HG03064 (cell line): ENCODE measurements around the gene CD99.
"Not testable (repeated sequence)": the region's sequence is repeated elsewhere in the genome, so short reads cannot be mapped to it uniquely, and the experiment has no call there.

ENCODE experiments used
- ATAC-seq: cut with Tn5 transposase; IDR thresholded peaks from one replicate; pipeline ENCODE4 v1.9.1; 2021; ENCODE audit warnings: low read depth; ENCODE audit not compliant: unreplicated experiment

The CD99 gene

GRCh38 chrX:2765549-2765830 is 74.4 kb downstream of the CD99 start:
- ATAC-seq = no peak

- no peak for ATAC-seq
Observed at GRCh38 chrX:2766906-2767305, 75.8 kb downstream of the CD99 start.

- no peak for ATAC-seq
Observed at GRCh38 chrX:2767631-2768455, 76.7 kb downstream of the CD99 start.

DNA sequence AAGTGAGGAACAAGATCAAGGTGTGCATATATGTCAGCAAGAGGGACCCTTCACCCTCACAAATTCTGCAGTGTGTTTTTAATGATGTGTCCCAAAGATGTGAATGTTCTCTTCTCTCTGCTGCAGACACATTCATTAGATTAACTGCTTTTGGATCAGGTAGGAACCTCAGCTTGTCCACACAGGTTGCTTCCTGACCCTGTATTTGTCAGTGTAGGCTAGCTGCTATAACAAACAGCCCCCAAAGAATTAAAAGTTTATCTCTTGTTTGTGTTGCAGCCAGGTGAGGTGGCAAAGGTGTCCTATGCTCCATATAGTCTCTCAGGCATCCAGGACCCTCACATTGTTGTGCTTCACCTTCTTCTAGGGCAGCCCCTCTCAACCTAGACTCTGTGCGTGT is 78.5 kb downstream of the CD99 start:
- no peak for ATAC-seq

DNA sequence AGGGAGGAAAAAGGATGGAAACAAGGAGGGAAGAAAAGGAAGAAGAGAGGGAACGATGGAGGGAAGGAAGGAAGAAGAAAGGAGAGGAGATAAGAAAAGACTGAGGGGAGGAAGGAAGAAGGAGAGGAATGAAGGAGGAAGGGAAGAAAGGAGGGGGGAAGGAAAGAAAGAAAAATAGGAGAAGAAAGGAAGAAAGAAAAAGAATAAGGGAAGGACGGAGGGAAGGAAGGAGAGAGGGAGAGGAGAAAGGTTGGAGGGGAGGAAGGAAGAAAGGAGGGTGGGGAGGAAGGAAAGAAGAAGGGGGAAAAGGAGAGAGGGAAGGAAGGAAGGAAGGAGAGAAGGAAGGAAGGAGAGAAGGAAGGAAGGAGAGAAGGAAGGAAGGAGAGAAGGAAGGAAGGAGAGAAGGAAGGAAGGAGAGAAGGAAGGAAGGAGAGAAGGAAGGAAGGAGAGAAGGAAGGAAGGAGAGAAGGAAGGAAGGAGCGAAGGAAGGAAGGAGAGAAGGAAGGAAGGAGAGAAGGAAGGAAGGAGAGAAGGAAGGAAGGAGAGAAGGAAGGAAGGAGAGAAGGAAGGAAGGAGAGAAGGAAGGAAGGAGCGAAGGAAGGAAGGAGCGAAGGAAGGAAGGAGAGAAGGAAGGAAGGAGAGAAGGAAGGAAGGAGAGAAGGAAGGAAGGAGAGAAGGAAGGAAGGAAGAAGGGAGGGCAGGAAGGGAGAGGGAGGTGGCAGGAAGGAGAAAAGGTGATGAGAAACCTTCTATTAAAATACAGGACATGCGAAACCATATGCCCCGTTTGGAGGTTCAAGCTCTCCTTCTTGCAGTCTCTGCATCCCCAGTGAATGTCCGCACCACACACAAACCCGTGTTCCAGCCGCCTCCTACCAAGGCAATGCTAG is 82.3 kb downstream of the CD99 start:
- not testable (repeated sequence) for ATAC-seq

GRCh38 chrX:2774057-2774456 is 83.0 kb downstream of the CD99 start:
- ATAC-seq = no peak

DNA sequence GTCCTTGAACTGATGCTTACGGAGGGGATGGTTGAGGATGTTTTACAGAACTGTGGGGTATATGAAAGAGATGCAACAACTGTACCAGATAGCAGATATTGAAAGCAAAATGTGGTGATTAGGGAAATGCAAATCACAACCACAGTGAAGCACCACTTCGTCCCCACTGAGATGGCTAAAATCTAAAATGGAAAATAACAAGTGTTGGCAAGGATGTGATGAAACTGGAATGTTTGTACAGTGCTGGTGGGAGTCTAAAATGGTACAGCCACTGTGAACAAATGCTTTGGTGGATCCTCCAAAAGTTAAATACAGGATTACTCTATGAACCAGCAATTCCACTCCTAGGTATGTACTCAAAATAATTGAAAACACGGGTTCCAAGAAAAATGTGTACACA is 83.7 kb downstream of the CD99 start:
- ATAC-seq = no peak

DNA sequence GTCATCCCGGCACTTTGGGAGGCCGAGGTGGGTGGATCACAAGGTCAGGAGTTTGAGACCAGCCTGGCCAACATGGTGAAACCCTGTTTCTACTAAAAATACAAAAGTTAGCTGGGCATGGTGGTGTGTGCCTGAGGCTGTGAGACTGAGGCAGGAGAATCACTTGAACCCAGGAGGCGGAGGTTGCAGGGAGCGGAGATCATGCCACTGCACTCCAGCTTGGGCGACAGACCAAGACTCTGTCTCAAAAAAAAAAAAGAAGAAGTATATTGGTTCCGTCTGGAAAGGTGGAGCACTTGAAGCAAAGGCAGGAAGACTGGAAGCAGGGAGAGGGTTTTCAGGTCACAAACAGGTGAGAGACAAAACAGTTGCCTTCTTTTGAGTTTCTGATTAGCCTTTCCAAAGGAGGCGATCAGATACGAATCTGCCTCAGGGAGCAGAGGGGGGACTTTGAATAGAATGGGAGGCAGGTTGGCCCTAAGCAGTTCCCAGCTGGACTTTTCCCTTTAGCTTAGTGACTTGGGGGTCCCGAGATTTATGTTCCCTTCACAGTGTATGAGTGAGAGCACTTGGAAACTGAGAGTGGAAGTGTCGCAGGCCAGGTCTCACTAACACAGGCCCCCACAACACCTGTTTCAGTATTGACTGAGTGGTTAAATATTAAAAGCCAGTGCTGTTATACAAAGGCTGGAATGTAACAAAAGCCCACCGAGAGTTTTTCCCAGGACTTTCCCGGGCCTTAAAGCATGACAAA is 89.6 kb downstream of the CD99 start:
- ATAC-seq = not testable (repeated sequence)

GRCh38 chrX:2781226-2781571 is 90.1 kb downstream of the CD99 start:
- ATAC-seq = no peak

DNA sequence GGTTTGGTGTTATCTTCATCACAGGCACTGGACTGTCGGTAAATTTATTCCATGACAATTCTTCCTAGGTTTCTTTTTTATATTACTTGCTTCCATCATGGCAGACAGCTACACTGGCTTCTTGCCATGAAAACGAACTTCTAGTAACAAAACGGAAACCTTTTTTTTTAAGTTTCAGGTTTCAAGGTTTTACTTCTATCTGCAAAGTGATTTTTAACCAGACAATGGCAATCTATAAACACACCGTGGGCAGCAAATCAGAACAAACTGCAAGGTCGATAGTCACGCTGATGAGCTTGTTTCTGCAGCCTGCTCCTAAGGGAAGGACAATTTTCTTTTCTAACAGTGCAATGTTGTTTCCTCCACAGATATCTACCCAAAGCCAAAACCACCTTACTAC is 90.6 kb downstream of the CD99 start:
- ATAC-seq = peak; percentile 67

- ATAC-seq = no peak
Observed at GRCh38 chrX:2782171-2782570, 91.1 kb downstream of the CD99 start.

DNA sequence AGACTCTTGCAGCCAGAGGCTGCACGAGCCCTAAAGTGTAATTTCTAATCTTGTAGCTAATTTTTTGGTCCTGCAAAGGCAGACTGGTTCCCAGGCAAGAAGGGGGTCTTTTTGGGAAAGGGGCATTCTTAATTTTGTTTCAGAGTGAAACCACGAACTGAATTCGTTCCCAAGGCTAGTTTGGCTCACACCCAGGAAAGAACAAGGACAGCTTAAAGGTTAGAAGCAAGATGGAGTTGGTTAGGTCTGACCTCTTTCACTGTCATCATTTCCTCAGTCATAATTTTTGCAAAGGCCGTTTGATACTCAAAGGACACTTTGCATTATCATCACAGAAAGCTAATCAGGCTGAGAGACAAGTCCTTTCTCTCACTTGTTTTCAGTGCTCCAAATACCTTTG is 91.7 kb downstream of the CD99 start:
- no peak for ATAC-seq

GRCh38 chrX:2784026-2784425 is 92.9 kb downstream of the CD99 start:
- no peak for ATAC-seq

GRCh38 chrX:2785538-2785937 is 94.4 kb downstream of the CD99 start:
- ATAC-seq = no peak

- no peak for ATAC-seq
Observed at GRCh38 chrX:2788980-2789379, 97.9 kb downstream of the CD99 start.

- no peak for ATAC-seq
Observed at GRCh38 chrX:2789569-2789968, 98.5 kb downstream of the CD99 start.
